GM12878 (cell line): ENCODE data around the gene ITGA6. TPM values are rescaled to one million over a fixed set of nuclear protein-coding genes. Genes with fewer than 3 reads are reported as not detected.

Experiments used
- ATAC-seq: fragments of 200-7000 bp; cut with Tn5 transposase; 3 replicates; pipeline ENCODE4 v1.9.1; 2020; ENCODE audit warnings: mild to moderate bottlenecking, moderate library complexity
- BruUV-seq: library from RNA; stranded (reverse); fragments of 400-500 nt; replicated peaks from 2 replicates; lab custom pipeline; 2021; lab: Mats Ljungman, UMichigan
- CTCF ChIA-PET: fragments of 300-600 bp; sonication (Branson Sonifier 250); formaldehyde crosslinking; extraction: SDS; loops from one replicate; lab custom pipeline; 2021; ENCODE audit warnings: inconsistent platforms; lab: Yijun Ruan, JAX
- POLR2A ChIA-PET: fragments of 350-600 bp; formaldehyde crosslinking; extraction: SDS; loops from one replicate; lab custom pipeline; 2021; ENCODE audit warnings: inconsistent platforms; lab: Charles Lee
- RAD21 ChIA-PET: fragments of 300-600 bp; sonication (Branson Sonifier 250); formaldehyde crosslinking; loops from one replicate; lab custom pipeline; 2023; ENCODE audit warnings: antibody characterized with exemption; ENCODE audit not compliant: unreplicated experiment; lab: Charles Lee
- SMC1A ChIA-PET: fragments of 300-600 bp; sonication (Branson Sonifier 250); formaldehyde crosslinking; loops from one replicate; lab custom pipeline; 2023; ENCODE audit not compliant: unreplicated experiment, uncharacterized antibody; lab: Charles Lee
- DNase-seq: peaks from one replicate; pipeline ENCODE4 v3.0.0-alpha.2; 2011; ENCODE audit warnings: low read depth, low spot score
- FAIRE-seq: peaks from 3 replicates; lab custom pipeline; 2011; peaks lifted over from hg19 to GRCh38; lab: Jason Lieb, UNC
- H2AFZ ChIP-seq: 2 replicates; pipeline ENCODE4 v1.6.0; 2011; ENCODE audit warnings: low read depth, low read length, control low read depth; ENCODE audit not compliant: control insufficient read depth
- H3K27ac ChIP-seq: 2 replicates; pipeline ENCODE4 v1.5.1; 2011; ENCODE audit warnings: control low read depth; ENCODE audit not compliant: control insufficient read depth, insufficient read depth
- H3K27me3 ChIP-seq, 2 experiments: replicated peaks in 1 of 2; 2 replicates each; pipeline versions ENCODE4 v1.6.0 to v1.6.1; 2011; ENCODE audit warnings: low read length in 1 of 2; ENCODE audit not compliant: control insufficient read depth in 2 of 2, insufficient read depth in 2 of 2
- H3K36me3 ChIP-seq, 2 experiments: 2 replicates each; pipeline ENCODE4 v1.5.1; 2011; ENCODE audit warnings: low read length in 1 of 2; ENCODE audit not compliant: control insufficient read depth in 2 of 2, insufficient read depth in 2 of 2
- H3K4me1 ChIP-seq: 2 replicates; pipeline ENCODE4 v1.6.1; 2011; ENCODE audit warnings: mild to moderate bottlenecking, low read length, moderate library complexity, mixed read lengths; ENCODE audit not compliant: control insufficient read depth, insufficient read depth
- H3K4me2 ChIP-seq: 2 replicates; pipeline ENCODE4 v1.6.0; 2011; ENCODE audit warnings: control low read depth; ENCODE audit not compliant: control insufficient read depth, insufficient read depth
- H3K4me3 ChIP-seq: fragments of 200-600 bp; sonication (generic); 2 replicates; pipeline ENCODE4 v1.5.1; 2016
- H3K79me2 ChIP-seq: 2 replicates; pipeline ENCODE4 v1.6.0; 2011; ENCODE audit warnings: low read length; ENCODE audit not compliant: control insufficient read depth, insufficient read depth
- H3K9ac ChIP-seq: 2 replicates; pipeline ENCODE4 v1.8.0; 2011; ENCODE audit warnings: low read length, control low read depth, mixed read lengths; ENCODE audit not compliant: control insufficient read depth, insufficient read depth
- H3K9me3 ChIP-seq: replicated peaks from 3 replicates; pipeline ENCODE4 v1.5.1; 2011; ENCODE audit warnings: mild to moderate bottlenecking, low read length; ENCODE audit not compliant: control insufficient read depth, insufficient read depth
- H4K20me1 ChIP-seq: 2 replicates; pipeline ENCODE4 v1.6.0; 2011; ENCODE audit not compliant: control insufficient read depth, insufficient read depth
- CBFB ChIP-seq: IDR thresholded peaks from 2 replicates; pipeline ENCODE4 v1.6.1; 2016; ENCODE audit warnings: antibody characterized with exemption, low read depth
- HDAC2 ChIP-seq: fragments of 200-600 bp; sonication (generic); IDR thresholded peaks from 2 replicates; pipeline ENCODE4 v1.6.1; 2017
- MEF2A ChIP-seq: IDR thresholded peaks from 2 replicates; pipeline ENCODE4 v1.6.1; 2011; ENCODE audit warnings: low read depth, mild to moderate bottlenecking, low read length, moderate library complexity; ENCODE audit not compliant: insufficient read depth
- SRF ChIP-seq, 2 experiments: IDR thresholded peaks; 2 replicates each; pipeline ENCODE4 v1.6.1; 2011; ENCODE audit warnings: low read depth in 2 of 2, low read length in 2 of 2, mild to moderate bottlenecking in 1 of 2, moderate library complexity in 1 of 2
- WGBS: methylation state at CpG from one replicate; pipeline ENCODE4 v1.1.6; 2016; ENCODE audit warnings: low lambda C conversion rate; ENCODE audit not compliant: insufficient replicate concordance, insufficient coverage; ENCODE audit errors: missing lambda C conversion rate; 5-methylcytosine and 5-hydroxymethylcytosine counted together
- in situ Hi-C: fragments of 300-500 bp; cut with MboI; formaldehyde crosslinking; loops from 9 replicates; pipeline ENCODE4 v1.14.3; 2018; ENCODE audit warnings: mixed read lengths
- intact Hi-C: fragments of 100-400 bp; cut with micrococcal nuclease; formaldehyde crosslinking; loops from one replicate; pipeline ENCODE4 v1.14.2; 2022; ENCODE audit not compliant: unreplicated experiment
- polyA plus RNA-seq, 11 experiments: library from polyadenylated mRNA; depleted of rRNA in 4 of 11; unstranded in 6 of 11; stranded (reverse) in 5 of 11; fragments of >200 nt; fragmentation: Nextera tagmentation in 4 of 11; fragmentation: Illumina TruSeq in 1 of 11; extraction: Ambion mirVana in 4 of 11; extraction: Trizol in 1 of 11; gene quantifications; 1 replicate in 1 of 11; 2 replicates in 10 of 11; pipeline versions ENCODE4 v1.2.1 to v1.2.3, GENCODE V29; 2011 to 2016; ENCODE audit warnings: inconsistent platforms in 2 of 11, missing spikeins in 2 of 11, low read depth in 1 of 11
- total RNA-seq, 4 experiments: library from RNA; depleted of rRNA in 3 of 4; stranded (reverse); fragments of >200 nt in 3 of 4; fragmentation: Illumina TruSeq in 1 of 4; extraction: Trizol in 1 of 4; gene quantifications; 2 replicates each; pipeline versions ENCODE4 v1.2.1 to v1.2.3, GENCODE V29; 2013 to 2021
- TF ChIP-seq, protein P1 (sequence below): fragments of 450-650 bp; IDR thresholded peaks from 2 replicates; pipeline ENCODE4 v1.6.1; 2017; ENCODE audit warnings: mild to moderate bottlenecking, moderate library complexity

ITGA6 gene
- total and polyA plus RNA-seq, 10 of the 15 experiments (the other 5 are each of a cell fraction or from before 2014, with no cell fraction given) = 0.01 to 0.36 (median 0.14) TPM; not detected in 2

GRCh38 chr2:172458561-172459124 lies 31.3 kb downstream of the ITGA6 start (continued):
- TF ChIP-seq, protein P1, sequence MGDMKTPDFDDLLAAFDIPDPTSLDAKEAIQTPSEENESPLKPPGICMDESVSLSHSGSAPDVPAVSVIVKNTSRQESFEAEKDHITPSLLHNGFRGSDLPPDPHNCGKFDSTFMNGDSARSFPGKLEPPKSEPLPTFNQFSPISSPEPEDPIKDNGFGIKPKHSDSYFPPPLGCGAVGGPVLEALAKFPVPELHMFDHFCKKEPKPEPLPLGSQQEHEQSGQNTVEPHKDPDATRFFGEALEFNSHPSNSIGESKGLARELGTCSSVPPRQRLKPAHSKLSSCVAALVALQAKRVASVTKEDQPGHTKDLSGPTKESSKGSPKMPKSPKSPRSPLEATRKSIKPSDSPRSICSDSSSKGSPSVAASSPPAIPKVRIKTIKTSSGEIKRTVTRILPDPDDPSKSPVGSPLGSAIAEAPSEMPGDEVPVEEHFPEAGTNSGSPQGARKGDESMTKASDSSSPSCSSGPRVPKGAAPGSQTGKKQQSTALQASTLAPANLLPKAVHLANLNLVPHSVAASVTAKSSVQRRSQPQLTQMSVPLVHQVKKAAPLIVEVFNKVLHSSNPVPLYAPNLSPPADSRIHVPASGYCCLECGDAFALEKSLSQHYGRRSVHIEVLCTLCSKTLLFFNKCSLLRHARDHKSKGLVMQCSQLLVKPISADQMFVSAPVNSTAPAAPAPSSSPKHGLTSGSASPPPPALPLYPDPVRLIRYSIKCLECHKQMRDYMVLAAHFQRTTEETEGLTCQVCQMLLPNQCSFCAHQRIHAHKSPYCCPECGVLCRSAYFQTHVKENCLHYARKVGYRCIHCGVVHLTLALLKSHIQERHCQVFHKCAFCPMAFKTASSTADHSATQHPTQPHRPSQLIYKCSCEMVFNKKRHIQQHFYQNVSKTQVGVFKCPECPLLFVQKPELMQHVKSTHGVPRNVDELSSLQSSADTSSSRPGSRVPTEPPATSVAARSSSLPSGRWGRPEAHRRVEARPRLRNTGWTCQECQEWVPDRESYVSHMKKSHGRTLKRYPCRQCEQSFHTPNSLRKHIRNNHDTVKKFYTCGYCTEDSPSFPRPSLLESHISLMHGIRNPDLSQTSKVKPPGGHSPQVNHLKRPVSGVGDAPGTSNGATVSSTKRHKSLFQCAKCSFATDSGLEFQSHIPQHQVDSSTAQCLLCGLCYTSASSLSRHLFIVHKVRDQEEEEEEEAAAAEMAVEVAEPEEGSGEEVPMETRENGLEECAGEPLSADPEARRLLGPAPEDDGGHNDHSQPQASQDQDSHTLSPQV = no peak
- TF ChIP-seq SRF (IDR thresholded peaks at IDR 0.05; ENCODE audit: low read depth in 2 of 2, low read length in 2 of 2) (no peak), HDAC2 (no peak), CBFB (no peak)

GRCh38 chr2:172460780-172461201 lies 33.4 kb downstream of the ITGA6 start:
- no peak for FAIRE-seq
- Histone ChIP-seq H3K9ac (no peak overlapping the region), H3K9me3 (no peaks in the 10 kb centered on the region), H3K36me3 (no peaks in the 10 kb centered on the region), H4K20me1 (no peaks in the 10 kb centered on the region), H3K4me3 (no peak overlapping the region), H3K4me2 (no peak overlapping the region), H3K27me3 (peaks cover 0 to 8% of the 10 kb centered on the region in 2 experiments; a peak in 3 of 4 replicates), H3K4me1 (peaks cover 8% of the 10 kb centered on the region), H3K27ac (no peak overlapping the region), H2AFZ (no peak overlapping the region), H3K79me2 (no peaks in the 10 kb centered on the region)
- 32% methylated on average over 1 of the region's 1 CpG for WGBS
- in situ Hi-C loops (loop anchor here (10.0 kb wide), 2 partner anchors 286 to 866 kb away; no protein-coding TSS in a partner anchor), intact Hi-C loops (loop anchor here (5.0 to 10.0 kb wide), 2 partner anchors 286 to 758 kb away; no protein-coding TSS in a partner anchor)
- ChIA-PET CTCF (interaction anchor here (0.6 to 3.4 kb wide), 19 partner anchors 8 to 1465 kb away, joined by 3 to 23 read pairs (median 5); no protein-coding TSS in a partner anchor), SMC1A (interaction anchor here (1.0 to 1.7 kb wide), 5 partner anchors 12 to 887 kb away, joined by 3 to 5 read pairs (median 3); no protein-coding TSS in a partner anchor), POLR2A (no interaction called here), RAD21 (interaction anchor here (1.3 to 1.6 kb wide), 2 partner anchors 333 to 887 kb away, joined by 4 to 7 read pairs; no protein-coding TSS in a partner anchor)
- TF ChIP-seq MEF2A = no peak
- no peak for DNase-seq
- no TSS peak for BruUV-seq
- ATAC-seq = no peak
